Peyer's patch (tissue), 4 donors: ENCODE results near the gene L3MBTL4.

Experiments used
- POLR2A ChIP-seq, 2 donors: fragments of 450-650 bp; IDR thresholded peaks; one replicate each; pipeline ENCODE4 v1.5.1; 2017; ENCODE audit warnings: antibody characterized with exemption in 2 of 2, mild to moderate bottlenecking in 2 of 2, moderate library complexity in 2 of 2
- TF ChIP-seq, protein P1 (sequence below), 6 experiments: fragments of 450-650 bp in 4 of 6; fragments of 200-600 bp in 2 of 6; sonication (generic) in 1 of 6; IDR thresholded peaks; one replicate each; pipeline ENCODE4 v1.5.1; 2017 to 2019; ENCODE audit warnings: antibody characterized with exemption in 6 of 6, mild to moderate bottlenecking in 3 of 6, moderate library complexity in 1 of 6

DNA sequence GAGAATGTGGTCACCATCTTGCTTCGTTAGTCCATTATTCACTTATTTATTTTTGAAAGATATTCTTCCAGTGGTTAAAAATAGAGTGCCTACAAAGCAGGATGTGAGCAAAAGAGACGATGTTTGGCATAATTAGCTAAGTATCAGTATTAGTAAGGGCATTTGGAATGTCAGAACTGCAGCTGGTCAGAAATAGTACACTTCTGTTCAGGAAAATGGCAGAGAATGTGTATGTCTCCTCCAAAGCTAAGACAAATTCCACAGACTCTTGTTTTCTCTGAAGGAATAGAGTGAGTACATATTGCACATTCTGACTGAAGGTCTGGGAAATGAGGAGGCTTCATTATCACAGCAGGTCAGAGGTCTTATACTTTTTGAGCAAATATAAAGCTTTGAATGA is 209.0 kb downstream of the L3MBTL4 start:
- TF ChIP-seq, protein P1, sequence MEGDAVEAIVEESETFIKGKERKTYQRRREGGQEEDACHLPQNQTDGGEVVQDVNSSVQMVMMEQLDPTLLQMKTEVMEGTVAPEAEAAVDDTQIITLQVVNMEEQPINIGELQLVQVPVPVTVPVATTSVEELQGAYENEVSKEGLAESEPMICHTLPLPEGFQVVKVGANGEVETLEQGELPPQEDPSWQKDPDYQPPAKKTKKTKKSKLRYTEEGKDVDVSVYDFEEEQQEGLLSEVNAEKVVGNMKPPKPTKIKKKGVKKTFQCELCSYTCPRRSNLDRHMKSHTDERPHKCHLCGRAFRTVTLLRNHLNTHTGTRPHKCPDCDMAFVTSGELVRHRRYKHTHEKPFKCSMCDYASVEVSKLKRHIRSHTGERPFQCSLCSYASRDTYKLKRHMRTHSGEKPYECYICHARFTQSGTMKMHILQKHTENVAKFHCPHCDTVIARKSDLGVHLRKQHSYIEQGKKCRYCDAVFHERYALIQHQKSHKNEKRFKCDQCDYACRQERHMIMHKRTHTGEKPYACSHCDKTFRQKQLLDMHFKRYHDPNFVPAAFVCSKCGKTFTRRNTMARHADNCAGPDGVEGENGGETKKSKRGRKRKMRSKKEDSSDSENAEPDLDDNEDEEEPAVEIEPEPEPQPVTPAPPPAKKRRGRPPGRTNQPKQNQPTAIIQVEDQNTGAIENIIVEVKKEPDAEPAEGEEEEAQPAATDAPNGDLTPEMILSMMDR (IDR thresholded peaks at IDR 0.05): no peak
- TF ChIP-seq POLR2A (IDR thresholded peaks at IDR 0.05): no peak
